GM19351 (cell line): ENCODE results near the gene MAMLD1.

Experiments
- ATAC-seq: cut with Tn5 transposase; IDR thresholded peaks from one replicate; pipeline ENCODE4 v1.9.1; 2021; ENCODE audit warnings: mild to moderate bottlenecking, moderate library complexity; ENCODE audit not compliant: unreplicated experiment

The MAMLD1 gene

DNA sequence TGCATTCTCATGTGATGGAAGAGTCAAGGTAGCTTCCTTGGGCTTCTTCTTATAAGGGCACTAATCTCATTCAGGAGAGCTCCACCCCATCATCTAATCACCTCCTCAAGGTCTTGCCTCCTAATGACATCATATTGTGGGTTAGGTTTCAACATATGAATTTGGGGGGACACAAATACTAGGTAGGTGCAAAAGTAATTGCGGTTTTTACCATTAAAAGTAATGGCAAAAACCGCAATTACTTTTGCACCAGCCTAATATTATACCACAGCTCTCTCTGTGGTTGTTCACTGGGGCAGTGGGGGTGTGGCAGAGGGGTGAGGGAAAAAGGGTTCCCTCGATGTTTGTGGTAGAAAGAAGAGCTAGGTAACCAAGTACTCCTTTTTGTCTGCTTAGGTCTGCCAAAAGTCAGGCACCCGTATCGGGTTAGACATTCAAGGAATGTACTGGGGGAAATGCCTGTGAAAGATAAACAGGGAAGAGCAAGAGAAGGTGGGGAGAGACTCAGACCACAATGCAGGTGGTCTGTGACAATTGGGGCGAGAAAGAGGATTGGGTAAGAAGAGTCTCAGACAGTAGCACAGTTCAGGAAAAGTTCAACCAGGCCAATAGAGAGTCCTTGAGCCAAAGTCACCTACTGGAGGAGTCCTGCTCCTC lies 126.4 kb downstream of the MAMLD1 start:
- ATAC-seq: no peak

DNA sequence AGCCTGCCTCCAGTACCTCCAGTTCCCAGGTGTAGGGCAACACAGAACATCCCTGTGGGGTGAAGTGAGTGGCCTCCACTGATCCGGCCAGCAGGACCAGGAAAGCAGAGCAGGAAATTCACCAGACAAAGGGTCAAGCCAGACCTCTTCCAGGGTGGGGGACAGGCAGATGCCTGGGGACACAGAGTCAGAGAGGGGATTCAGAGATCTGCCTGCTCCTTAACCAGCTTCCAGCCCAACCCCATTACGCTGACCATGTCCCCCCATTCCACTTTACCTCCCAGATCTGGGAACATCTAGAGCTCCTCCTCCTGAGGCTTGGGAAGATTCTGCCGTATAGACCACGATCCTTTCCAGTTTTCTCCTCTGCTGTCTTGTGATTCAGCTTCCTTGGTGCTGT lies 132.4 kb downstream of the MAMLD1 start:
- no peak for ATAC-seq

DNA sequence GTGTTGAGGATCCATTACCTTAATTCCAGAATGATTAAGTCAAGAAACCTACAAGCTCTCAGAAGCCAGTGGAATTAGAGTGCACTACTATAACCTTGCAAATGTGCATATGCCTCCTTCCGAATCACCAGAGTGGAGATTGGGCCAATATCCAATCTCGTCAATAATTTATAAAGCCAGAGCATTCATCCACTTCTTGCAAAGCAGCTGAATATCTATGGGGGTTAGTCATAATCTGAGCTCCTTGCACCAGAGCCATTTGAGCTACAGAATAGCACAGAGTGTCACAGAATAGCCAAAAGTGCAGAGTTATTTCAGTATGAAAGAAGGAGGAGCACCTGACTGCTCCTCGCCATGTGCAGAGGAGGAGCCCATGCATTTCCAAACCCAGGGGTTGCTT lies 136.1 kb downstream of the MAMLD1 start:
- no peak for ATAC-seq

DNA sequence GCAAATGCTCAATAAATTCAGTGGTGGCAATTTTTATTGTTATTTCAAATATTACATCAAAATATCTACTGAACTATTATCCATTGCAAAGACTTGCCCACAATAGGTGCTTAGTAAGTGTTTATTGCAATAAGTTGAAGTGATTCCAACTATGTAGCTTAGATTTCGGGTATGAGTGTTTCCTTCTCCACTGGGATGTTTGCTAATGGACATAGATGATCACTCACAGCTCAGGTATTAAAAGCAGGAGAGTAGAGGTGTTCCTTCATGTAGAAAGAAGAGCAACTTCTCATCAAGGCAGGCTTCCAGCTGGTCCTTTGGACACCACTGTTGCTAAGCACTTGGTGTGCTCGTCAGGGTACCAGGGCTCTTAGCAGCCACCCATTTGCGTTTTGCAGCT lies 139.0 kb downstream of the MAMLD1 start:
- ATAC-seq: no peak

DNA sequence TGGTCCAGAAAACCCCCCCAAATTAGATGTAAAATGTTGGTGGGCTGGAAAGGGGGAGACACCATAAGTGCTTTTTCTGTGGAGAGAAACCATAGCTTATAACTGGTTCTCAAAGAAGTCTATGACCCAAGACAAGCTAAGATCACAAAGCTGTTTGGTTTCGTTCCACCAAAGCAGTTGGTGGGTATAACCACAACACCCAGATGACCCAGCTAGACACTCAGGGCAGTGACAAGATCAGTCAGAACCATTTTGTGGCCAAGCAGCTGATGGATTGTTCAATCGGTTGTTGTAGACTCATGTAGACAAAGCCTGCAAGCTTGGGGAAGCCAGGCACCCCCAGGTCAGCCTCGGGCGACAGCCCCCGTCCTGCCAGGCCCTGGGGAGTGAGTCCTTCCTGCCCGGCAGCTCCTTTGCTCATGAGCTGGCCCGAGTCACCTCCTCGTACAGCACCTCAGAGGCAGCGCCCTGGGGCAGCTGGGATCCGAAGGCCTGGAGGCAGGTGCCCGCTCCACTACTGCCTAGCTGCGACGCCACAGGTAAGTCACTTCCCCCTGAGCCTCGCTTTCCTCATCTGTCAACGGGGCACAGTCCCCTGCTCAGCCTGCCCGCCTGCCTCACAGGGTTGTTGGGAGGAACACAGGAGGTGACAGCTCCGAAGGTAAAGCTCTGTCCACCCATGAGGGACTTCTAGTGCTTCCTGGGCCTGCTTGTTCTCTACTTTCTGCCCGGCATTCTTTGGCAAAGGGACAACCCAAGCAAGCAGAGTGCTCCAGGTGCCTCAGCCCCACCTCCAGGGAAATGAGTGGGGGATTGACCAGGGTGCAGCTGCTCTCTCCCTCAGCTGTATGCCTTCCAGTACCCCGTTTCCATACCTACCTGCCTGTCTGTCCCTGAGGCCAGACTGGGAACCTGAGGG lies 140.1 kb downstream of the MAMLD1 start:
- ATAC-seq: no peak

DNA sequence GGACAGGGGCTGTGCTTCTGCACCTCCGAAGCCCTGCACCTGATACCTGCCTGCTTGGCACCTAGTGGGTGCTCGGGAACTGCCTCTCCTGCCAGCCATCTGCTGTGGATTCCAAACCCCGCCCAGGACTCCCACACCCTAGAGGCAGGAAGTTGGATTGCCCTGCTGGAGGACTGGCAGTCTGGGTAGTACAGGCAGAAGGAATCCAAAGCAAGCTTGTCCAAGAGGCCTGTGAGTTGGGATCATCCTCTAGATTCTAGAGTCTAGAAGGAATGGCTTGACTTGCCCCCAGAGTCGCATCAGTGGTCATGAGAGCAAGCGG lies 140.7 kb downstream of the MAMLD1 start:
- ATAC-seq: no peak

DNA sequence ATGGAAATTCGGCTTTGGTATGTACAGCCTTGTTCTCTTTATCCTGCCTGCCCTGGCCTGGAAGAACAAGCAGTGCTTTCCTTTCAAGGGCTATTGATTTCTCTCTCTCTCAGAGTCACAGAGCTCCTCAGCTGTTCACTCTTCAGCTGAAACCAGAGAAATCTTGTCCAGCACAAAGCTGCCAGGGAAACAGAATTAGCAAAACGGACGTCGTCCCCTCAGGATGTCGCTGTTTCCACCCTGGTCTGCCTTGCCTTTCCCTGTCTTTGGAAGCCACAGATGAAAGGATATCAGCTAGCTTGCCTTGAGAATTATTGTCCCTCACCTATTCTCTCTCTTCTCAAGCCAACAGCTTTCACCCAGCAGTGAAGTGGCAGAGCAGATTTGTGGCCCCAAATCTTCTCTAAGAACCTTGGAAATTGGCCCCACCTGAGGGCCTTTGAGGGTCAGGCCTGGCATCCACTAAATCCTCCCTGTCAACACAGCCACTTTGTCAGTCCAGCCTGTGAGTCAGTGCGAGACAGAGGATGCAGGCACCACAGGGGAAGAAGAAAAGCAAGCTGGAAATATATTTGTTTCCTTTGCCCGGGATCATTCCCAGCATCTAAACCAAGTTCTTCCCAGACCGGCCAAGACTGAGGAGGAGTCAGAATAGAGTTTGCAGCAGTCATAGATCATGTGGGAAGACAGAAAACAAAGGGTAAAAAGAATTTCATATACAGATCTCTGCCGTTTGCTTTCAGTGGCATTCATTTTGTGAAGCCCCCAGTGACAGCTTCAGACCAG lies 141.5 kb downstream of the MAMLD1 start:
- ATAC-seq: no peak

DNA sequence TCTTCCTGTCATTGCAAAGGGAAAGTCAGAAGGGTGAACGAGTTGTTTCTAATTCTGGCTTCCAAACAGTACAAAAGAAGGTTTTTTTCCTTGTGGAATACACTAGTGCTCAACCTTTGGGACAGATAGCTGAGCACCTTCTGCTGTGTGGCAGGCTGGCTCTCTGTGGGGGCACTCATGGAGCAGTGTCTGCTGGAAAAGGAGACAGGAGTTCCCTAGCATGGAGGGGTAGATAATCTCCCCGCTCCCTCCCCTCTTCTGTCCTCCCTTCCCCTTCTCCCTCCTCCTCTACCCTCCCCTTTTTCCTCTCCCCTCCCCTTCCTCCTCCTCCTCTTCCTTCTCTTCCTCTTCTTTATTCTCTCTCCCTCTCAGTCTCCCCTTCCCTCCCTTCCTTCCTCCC lies 142.9 kb downstream of the MAMLD1 start:
- no peak for ATAC-seq

DNA sequence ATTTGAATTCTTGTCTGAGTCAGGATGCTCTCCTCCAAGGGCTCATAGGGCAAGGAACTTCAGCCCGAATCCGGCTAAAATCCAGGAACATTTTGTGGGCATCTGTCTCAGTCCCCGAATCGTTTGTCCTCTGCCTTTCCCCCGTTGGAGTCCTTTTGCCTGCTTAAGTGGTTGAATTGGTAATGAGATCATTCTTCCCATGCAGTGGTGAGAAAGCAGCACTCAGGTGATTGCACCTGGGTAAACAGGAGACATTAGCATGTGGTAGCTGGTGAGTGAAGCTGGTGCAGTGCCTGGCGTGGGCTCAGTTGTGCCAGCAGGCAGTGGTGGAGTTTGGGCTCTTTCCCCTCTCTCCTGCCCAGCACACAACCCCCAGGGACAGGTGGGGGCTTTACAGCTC lies 143.4 kb downstream of the MAMLD1 start:
- no peak for ATAC-seq

DNA sequence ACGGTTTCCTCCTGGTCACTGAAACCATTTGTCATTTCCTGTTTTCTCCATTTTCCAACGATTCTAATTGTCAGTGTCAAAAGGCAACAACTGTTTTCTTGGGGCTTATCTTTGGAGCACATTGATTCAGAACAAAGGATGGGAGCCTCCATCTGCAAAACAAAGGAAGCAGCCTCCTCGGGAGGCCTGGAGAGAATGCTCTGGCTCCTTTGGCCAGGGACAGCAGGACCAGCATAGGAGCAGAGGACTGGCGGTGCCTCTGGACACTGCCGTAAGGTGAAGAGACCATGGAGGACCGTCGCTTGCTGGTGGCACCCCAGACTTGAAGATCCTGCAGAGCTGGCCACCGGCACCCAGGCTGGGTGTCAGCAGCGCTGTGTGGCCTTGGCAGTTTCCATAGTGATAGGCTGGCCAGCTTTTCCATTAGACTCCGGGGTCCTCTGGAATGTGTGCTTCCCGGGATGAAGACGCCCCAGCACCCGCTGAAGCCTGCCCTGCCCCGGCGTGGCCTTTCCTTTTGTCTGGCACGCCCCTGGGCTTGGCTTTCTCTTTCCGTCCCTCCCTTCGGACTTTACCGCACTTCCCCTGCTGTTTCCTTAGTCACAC lies 144.2 kb downstream of the MAMLD1 start:
- no peak for ATAC-seq

DNA sequence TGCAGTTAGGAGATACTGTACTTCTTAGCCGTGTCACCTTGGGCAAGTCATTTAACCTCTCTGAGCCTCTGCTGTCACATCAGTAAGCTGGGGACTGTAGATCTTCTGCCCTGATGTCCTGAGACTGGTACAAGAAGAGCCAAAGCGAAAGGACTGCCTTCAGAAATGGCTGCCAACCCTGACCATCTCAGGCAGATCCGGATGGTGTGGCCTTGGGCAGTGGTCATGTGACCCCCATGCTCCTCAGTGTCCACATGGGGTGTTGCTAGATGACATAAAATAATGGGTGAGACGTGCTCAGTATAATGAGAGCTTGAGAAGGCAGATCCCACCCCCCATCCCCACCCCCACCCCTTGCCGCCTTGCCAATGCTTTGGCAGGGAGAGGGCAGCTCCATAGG lies 144.9 kb downstream of the MAMLD1 start:
- ATAC-seq: no peak

DNA sequence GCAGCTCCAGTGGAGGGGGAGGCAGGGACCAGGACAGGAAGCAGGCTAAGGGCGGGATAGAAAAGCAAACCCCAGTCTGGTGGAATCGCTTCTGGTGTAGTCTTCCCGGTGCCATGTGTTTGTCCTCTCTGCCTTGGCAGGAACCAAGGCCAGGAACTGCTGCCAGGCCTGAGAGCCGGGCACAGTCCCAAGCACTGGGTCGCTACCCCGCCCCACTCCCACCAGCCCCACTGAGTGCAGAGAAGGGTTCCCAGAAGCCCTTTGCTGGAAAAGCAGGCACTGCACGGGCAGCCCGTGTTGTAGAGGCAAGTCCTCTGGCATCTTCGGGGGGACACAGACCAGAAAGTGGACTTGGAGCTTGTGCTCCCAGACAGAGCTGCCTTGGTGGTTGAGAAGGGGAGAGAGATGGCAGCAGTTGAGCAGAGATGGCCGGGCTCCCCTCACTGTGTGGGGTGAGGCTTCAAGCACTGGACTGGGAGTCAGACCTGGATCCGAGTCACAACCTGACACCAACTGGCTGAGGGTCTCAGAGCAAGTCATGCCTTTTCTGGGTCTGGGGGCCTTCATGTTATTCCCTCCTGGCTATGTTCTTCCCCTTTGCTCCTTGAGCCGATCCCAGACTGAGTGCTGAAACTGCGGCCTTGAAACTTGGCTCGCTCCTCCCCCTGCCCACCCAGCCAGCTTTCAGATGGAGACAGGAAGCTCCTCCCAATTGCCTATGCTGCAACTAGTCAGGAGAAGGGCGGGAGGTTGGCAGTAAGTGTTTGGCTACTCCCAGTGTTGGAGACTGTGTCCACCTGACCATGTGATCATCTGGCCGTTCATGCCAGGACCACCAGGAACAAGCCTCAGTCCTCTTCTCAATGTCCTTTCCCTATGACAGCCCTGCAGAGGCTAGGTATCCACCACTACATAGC lies 145.6 kb downstream of the MAMLD1 start:
- no peak for ATAC-seq

DNA sequence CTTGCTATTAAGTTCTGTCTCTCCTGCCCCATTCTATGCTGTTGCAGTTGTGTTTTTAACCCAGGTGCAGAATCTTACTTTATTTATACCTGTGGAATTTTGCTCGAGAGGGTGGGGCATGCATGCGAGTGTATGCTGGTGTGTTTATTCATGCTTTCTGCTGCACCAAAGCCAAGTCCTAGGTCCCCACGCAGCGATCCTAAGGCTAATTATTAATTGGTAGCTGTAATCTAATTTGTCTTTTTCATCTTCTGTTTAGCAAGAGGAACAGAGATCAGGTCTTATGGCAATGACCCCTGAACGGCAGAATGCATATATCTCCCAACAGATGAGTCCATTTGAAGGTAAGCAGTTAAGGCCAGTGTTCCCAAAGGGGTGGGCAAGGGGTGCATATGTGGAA lies 146.6 kb downstream of the MAMLD1 start:
- no peak for ATAC-seq

DNA sequence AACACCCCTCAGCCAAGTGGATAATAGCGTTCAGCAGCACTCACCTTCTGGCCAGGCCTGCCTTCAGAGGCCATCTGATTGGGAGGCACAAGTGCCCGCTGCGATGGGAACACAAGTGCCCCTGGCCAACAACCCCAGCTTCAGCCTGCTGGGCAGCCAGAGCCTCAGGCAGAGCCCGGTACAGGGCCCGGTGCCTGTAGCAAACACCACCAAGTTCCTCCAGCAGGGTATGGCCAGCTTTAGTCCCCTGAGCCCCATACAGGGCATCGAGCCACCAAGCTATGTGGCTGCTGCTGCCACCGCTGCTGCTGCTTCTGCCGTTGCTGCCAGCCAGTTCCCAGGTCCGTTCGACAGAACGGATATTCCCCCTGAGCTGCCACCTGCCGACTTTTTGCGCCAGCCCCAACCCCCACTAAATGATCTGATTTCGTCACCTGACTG lies 149.4 kb downstream of the MAMLD1 start:
- no peak for ATAC-seq

DNA sequence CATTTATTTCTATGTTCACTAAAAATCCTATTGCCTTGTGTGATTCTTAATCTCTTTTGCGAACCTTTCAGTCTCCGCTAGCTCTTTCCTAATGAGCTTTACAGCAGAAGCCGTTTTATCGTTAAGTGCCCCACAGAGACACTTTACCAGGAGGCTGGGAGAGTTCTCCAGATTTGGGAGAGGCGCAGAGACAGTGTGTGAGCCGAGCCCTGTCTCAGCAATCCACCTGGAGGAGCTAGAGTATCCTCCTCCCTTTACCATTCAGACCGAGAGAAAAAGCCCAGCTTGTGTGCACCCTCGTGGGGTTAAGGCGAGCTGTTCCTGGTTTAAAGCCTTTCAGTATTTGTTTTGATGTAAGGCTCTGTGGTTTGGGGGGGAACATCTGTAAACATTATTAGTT lies 150.4 kb downstream of the MAMLD1 start:
- no peak for ATAC-seq

DNA sequence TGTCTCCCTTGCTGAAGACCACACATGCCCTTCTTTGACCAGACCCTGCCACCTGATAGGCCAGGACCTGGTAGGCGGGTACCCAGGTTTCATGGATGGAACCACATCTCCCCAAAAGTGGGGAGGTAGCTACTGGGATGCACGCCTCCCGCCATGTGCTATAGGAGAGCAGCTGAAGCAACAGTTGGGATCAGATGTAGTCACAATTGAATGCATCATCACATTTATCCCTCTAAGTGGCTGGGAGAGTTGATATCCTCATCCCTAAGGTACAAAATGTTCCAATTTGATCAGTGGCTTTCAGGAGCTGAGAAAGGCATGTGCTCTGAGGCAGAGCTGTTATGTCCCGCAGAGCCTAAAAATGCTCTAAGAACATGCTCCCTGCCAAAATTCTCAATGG lies 151.3 kb downstream of the MAMLD1 start:
- no peak for ATAC-seq

DNA sequence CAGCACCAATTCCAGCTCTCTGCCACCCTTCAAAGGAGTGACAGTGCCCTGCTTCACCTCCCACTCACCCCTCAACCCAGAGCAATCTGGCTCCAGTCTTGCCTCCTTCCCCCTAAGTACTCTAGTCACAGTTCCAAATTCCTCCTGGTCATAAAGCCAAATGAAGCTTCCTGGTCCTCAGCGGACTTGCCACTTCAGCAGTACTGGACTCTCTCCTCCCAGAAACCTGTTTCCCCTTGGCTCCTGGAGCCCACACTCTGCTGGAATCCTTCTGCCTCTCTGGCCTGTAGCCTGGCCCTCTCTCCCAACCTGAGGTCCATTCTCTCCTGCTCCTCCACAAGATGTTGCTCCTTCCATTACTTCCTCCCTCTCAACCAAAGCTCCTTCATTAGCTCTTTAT lies 152.7 kb downstream of the MAMLD1 start:
- no peak for ATAC-seq

DNA sequence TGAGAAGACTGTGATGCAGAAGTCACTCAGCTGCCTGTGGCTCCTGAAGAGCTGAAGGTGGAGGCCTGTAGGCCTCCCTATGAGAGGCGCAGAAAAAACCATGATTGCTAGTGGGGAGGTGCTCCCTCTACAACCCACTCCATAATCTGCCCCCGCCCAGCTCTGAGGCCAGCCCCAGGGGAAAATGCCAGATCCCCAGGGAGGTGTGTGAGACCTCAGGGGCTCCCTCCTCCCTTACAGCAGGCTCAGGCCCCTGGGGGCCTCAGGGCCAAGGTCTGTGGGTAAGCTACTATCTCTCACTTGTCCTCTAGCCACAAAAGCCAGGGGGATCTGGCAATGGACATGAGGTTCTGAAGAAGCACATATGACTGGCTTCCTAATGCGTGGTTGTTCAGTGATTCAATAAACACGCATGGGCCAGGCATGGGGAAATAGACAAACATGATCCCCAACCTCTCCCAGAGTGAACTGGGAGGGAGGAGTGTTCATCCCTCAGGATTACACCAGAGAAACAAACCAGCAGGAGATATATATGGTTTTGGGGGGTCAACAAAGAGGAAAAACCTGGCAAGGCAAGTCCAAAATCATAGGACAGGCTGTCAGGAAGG lies 154.3 kb downstream of the MAMLD1 start:
- no peak for ATAC-seq

DNA sequence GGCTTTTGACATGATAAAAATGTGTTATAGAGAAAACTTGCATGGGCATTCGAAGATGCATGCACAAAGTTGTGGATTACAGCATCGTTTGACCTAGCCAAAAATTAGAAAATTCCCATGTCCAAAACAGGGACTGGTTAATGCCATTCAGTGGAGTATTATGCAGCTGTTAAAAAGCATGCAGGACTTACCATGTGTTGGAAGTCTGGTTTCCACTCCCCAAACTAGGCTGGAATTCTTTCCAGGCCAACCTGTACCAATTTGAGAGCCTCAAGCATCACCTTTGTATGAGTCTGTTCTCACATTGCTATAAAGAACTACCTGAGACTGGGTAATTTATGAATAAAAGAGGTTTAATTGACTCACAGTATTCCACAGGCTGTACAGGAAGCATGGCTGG lies 159.4 kb downstream of the MAMLD1 start:
- no peak for ATAC-seq
